GOT3 (cell line): ENCODE measurements around the gene RAI1.

Source experiments
- DNase-seq: peaks from one replicate; lab custom pipeline; 2025; ENCODE audit warnings: mixed read lengths; lab: John Stamatoyannopoulos, UW

RAI1 gene

GRCh38 chr17:17766077-17766743 lies 85.0 kb downstream of the RAI1 start:
- DNase-seq, result no peak

DNA sequence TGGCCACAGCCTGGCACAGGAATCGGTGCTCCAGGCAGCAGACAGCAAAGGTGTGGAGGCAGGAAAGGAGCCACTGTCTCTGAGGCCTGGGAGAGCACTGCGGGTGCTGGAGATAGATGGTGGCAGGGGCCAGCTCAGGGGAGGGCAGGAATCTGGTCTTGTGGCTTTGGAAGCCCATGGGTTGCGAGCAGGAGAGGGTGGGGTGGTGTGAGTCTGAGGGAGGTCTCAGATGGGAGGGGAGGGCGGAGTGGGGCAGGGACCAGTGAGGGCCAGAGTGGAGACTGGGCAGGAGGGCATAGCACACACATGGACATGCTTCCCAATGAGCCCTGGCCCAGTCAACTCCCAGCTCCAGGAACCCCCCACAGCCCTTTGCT lies 85.5 kb downstream of the RAI1 start:
- no peak for DNase-seq

GRCh38 chr17:17767154-17767869 lies 86.1 kb downstream of the RAI1 start:
- DNase-seq, result no peak

GRCh38 chr17:17767887-17768418 lies 86.7 kb downstream of the RAI1 start:
- no peak for DNase-seq

- no peak for DNase-seq
These were observed 87.3 kb downstream of the RAI1 start for GRCh38 chr17:17768424-17769088.

- no peak for DNase-seq
These were observed 88.8 kb downstream of the RAI1 start for GRCh38 chr17:17769869-17770631.

GRCh38 chr17:17770632-17771044 lies 89.4 kb downstream of the RAI1 start:
- DNase-seq, result no peak

DNA sequence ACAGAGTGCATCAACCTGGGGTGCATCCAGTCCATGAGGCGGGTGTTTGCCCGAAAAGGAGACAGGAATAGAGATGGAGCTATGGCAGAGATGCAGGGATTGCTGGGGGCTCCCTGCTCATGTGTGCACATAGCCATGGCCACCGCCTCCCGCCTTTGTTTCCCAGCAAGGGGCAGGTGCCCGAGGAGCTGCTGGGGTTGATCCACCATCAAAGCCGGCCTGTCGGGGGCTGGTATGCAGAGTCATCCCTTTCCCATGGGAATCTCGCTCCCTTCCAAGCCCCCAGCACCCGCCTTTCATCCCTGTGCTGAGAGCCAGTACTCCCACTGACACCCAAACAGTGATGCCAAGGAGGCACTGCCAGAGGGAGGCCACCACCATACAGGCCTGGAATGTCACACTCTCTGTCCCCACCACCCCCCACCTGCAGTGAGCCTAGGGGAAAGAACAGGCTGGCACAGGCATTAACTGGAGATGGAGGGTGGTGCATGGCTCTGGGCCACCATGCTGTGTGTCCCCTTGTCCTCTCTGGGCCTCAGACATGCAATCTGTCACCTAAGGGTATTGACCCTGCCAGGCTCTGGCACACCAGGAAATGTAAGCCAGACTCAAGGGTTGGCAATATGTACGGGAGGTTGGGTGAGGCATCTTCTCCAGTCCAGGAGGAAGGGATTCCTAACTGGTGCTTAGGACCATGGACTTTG lies 90.4 kb downstream of the RAI1 start:
- DNase-seq, result no peak

DNA sequence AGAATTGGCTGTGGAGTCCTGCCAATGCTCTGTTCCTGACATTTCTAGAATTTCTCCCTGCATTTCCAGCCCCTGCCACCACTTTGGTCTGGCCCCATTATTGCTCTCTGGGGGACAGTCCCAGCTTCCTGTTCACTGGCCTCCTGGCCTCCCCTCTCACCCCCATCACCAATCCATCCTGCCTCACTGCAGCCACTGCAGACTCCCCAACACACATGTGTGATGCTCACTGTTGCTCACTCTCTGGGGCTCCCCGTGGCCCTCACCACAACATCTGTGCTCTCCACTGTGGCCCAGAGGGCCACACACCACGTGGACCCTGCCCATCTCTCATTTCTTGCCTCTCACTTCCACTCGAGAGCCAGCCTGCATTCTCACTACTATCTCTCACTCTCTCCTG lies 91.0 kb downstream of the RAI1 start:
- no peak for DNase-seq

GRCh38 chr17:17774009-17774881 lies 93.0 kb downstream of the RAI1 start:
- DNase-seq, result no peak

- DNase-seq, result no peak
These were observed 95.6 kb downstream of the RAI1 start for GRCh38 chr17:17776889-17777288.

DNA sequence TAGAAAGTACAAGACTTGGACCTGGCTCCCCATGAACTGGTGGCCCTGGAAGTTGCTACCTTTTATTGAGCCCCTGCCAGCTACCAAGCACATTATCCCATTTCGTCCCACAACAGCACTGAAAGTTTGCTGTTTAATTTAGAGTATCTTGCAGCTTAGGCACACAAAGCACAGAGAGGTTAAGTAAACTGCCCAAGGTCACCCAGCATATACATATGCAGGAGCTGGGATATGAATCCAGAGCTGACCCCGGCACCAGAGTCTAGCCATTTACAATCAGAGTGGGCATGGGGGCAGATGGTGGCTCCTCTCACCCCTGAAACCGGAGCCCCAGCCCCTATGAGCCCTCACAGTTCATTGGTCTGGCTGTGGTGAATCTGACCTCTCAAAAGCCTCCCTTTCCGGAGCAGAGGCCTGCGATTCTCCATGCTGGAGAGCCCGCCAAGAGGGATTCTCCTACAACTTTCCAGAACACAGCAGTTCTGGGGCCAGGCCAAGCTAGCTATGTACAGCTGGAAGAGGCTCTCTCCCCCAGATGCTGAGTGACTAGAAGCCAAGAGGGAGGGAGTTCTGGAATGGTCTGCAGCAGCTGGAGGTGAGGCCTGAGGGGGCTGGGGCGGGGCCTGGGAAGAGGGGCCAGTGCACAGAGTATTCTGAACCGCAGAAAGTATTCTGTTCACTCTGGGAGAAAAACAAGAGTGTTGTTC lies 97.2 kb downstream of the RAI1 start:
- no peak for DNase-seq

DNA sequence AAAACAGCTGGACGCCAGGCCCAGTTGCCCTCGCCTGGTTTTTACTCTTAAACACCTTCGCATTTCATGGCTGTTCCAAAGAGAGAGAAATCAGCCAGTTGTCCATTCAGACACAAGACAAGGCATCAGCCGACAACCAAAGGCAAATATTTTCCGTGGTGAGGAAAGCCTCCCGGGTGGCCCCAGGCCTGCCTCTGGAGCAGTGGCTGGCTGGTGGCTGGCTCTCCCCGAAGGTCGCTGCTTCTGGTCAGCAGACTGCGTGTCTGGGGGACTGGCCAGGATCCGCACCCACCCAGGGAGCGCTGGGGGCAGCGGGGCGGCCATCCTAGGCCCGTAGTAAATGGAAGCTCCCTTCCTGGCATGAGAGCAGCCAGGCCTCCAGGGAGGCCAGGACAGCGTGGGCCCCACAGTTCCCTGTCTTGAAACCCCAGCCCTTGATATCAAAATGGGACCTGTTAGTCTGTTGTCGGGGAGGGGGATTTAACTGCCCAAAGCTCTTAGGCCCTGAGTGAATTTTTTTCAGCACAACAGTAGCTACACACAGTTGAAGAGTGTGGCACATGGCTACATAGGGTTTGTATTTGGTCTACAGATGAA lies 97.9 kb downstream of the RAI1 start:
- no peak for DNase-seq

GRCh38 chr17:17780922-17781590 lies 99.8 kb downstream of the RAI1 start:
- no peak for DNase-seq

- no peak for DNase-seq
These were observed 100.6 kb downstream of the RAI1 start for GRCh38 chr17:17781591-17782496.

GRCh38 chr17:17782523-17783115 lies 101.4 kb downstream of the RAI1 start:
- no peak for DNase-seq

DNA sequence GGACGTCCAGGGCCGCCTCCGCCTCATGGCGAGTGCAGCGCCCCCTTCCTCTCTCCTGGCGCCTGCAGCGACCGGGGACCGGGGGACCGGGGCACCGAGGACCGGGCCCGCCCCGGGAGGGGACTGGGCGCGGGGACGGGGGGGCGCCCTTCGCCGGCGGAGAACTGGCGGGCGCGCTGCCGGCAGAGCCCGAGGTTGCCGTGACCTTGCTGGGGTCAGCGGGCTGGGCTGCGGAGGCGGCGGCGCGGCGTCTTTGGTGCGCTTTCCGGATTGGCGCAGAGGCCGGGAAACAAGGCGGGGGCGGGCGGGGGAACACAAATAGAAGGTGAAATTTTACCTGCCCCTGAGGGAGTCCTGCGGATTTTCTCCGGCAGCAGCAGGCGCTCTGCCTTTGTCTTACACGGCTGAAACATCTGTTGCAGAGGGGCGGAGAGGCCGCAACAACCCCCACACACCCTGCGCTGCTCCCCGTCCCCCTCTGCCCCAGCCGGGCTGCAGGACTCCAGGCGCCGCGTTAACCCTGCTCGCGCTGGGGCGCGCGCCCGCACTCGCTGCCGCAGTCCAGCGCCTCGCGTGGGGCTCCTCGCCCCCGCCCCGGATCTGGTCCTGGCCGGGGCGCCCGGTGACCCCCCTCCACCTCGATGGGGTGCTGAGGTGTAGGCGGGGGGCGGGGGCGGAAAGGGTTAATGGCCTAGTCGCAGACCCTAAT lies 102.0 kb downstream of the RAI1 start:
- DNase-seq, result no peak
